ENCODE data around the gene CFAP299.

CFAP299 gene

GRCh38 chr4:80912350-80912749 lies 576.8 kb downstream of the CFAP299 start:
- H3K36me3 ChIP-seq (ENCODE audit: insufficient read depth, low read length): no peaks in the 10 kb centered on the region
- H3K9ac ChIP-seq (ENCODE audit: low read length): no peak overlapping the region
- H3K27ac ChIP-seq (ENCODE audit: low read depth, low read length): no peak overlapping the region
- no peak overlapping the region for H3K4me3 ChIP-seq (ENCODE audit: low read depth in 1 of 2, low read length in 2 of 2)
- no peaks in the 10 kb centered on the region for H3K27me3 ChIP-seq (ENCODE audit: control insufficient read depth in 1 of 2, insufficient read depth in 2 of 2, low read length in 2 of 2)
- no peaks in the 10 kb centered on the region for H3K4me1 ChIP-seq (ENCODE audit: insufficient read depth, low read length)
- no peaks in the 10 kb centered on the region for H3K9me3 ChIP-seq (ENCODE audit: low read length)

- no peaks in the 10 kb centered on the region for H3K27me3 ChIP-seq (ENCODE audit: control insufficient read depth in 1 of 2, insufficient read depth in 2 of 2, low read length in 2 of 2)
These were observed 577.9 kb downstream of the CFAP299 start for GRCh38 chr4:80913381-80913780.

DNA sequence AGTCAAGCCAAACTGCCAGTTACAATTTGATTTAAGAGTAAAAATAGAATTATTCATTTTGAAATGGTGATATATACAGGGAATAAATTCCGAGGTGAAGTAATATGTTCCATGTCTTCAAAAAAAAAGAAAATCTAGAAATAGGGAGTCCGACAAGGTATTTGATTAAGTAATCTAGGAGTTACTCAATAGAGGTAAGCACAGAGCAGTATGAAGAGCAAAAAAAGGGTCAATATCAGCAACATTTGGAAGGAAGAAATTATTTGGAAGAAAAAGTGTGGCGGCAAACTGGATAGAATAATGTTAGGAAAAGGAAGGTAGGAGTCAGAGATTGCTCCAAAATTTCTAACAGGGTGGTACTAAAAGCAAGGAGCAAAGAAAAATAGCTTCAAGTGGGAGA lies 581.2 kb downstream of the CFAP299 start:
- H3K4me1 ChIP-seq (ENCODE audit: insufficient read depth, low read length): no peaks in the 10 kb centered on the region
- no peak overlapping the region for H3K9ac ChIP-seq (ENCODE audit: low read length)
- no peaks in the 10 kb centered on the region for H3K9me3 ChIP-seq (ENCODE audit: low read length)
- no peaks in the 10 kb centered on the region for H3K27me3 ChIP-seq (ENCODE audit: control insufficient read depth in 1 of 2, insufficient read depth in 2 of 2, low read length in 2 of 2)
- no peak overlapping the region for H3K4me3 ChIP-seq (ENCODE audit: low read depth in 1 of 2, low read length in 2 of 2)
- H3K36me3 ChIP-seq (ENCODE audit: insufficient read depth, low read length): no peaks in the 10 kb centered on the region
- no peak overlapping the region for H3K27ac ChIP-seq (ENCODE audit: low read depth, low read length)

More at GRCh38 chr4:80913381-80913780, 577.9 kb downstream of the CFAP299 start:
- H3K9ac ChIP-seq (ENCODE audit: low read length): no peak overlapping the region
- H3K36me3 ChIP-seq (ENCODE audit: insufficient read depth, low read length): no peaks in the 10 kb centered on the region
- H3K27ac ChIP-seq (ENCODE audit: low read depth, low read length): no peak overlapping the region
- no peak overlapping the region for H3K4me3 ChIP-seq (ENCODE audit: low read depth in 1 of 2, low read length in 2 of 2)
- H3K9me3 ChIP-seq (ENCODE audit: low read length): no peaks in the 10 kb centered on the region
- H3K4me1 ChIP-seq (ENCODE audit: insufficient read depth, low read length): no peaks in the 10 kb centered on the region

- Histone ChIP-seq H3K4me3 (ENCODE audit: low read depth in 1 of 2, low read length in 2 of 2) (no peak overlapping the region), H3K4me1 (ENCODE audit: insufficient read depth, low read length) (no peaks in the 10 kb centered on the region), H3K9me3 (ENCODE audit: low read length) (no peaks in the 10 kb centered on the region), H3K27ac (ENCODE audit: low read depth, low read length) (no peak overlapping the region), H3K27me3 (ENCODE audit: control insufficient read depth in 1 of 2, insufficient read depth in 2 of 2, low read length in 2 of 2) (no peaks in the 10 kb centered on the region), H3K36me3 (ENCODE audit: insufficient read depth, low read length) (no peaks in the 10 kb centered on the region), H3K9ac (ENCODE audit: low read length) (no peak overlapping the region)
These were observed 582.5 kb downstream of the CFAP299 start for GRCh38 chr4:80918004-80918403.

DNA sequence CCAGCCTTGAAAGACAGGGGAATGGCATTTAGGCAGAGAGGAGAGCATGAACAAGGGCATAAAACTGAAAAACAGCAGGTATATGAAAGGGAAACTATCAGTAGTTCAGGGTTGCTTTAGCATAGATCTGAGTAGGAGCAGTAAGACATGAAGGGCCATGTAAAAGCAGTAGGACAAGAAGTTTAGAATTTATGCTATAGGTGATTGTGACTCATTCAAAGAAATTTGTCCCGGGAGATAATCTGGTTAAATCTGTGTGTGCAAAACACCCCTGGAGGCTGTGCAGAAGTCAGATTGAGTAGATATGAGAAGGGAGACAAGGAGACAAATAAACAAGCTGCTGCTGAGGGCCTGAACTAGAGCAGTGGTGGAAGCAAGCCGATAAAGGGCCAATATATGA lies 585.9 kb downstream of the CFAP299 start:
- Histone ChIP-seq H3K9ac (ENCODE audit: low read length) (no peak overlapping the region), H3K4me1 (ENCODE audit: insufficient read depth, low read length) (no peaks in the 10 kb centered on the region), H3K36me3 (ENCODE audit: insufficient read depth, low read length) (no peaks in the 10 kb centered on the region), H3K27me3 (ENCODE audit: control insufficient read depth in 1 of 2, insufficient read depth in 2 of 2, low read length in 2 of 2) (no peaks in the 10 kb centered on the region), H3K9me3 (ENCODE audit: low read length) (no peaks in the 10 kb centered on the region), H3K4me3 (ENCODE audit: low read depth in 1 of 2, low read length in 2 of 2) (no peak overlapping the region), H3K27ac (ENCODE audit: low read depth, low read length) (no peak overlapping the region)

DNA sequence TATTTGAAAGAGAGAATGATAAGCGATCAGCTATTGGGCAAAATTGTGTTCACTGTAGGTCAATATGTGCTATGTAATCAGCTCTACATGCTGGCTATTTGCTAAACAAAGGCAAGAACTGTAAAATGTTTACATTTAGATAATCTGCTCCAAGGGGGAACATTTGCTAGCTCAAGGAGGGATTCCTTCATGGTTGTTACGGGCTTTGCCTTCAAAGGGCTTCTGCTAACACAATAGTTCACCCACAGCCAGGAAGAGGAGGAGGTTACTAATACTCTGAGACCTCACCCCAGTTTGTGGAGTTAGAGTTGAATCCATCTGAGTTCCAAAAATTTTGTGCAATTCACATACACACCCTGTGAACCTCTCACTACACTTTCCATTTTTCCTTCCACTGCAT lies 587.4 kb downstream of the CFAP299 start:
- Histone ChIP-seq H3K4me1 (ENCODE audit: insufficient read depth, low read length) (no peaks in the 10 kb centered on the region), H3K9me3 (ENCODE audit: low read length) (no peaks in the 10 kb centered on the region), H3K9ac (ENCODE audit: low read length) (no peak overlapping the region), H3K27ac (ENCODE audit: low read depth, low read length) (no peak overlapping the region), H3K4me3 (ENCODE audit: low read depth in 1 of 2, low read length in 2 of 2) (no peak overlapping the region), H3K36me3 (ENCODE audit: insufficient read depth, low read length) (no peaks in the 10 kb centered on the region), H3K27me3 (ENCODE audit: control insufficient read depth in 1 of 2, insufficient read depth in 2 of 2, low read length in 2 of 2) (no peaks in the 10 kb centered on the region)

DNA sequence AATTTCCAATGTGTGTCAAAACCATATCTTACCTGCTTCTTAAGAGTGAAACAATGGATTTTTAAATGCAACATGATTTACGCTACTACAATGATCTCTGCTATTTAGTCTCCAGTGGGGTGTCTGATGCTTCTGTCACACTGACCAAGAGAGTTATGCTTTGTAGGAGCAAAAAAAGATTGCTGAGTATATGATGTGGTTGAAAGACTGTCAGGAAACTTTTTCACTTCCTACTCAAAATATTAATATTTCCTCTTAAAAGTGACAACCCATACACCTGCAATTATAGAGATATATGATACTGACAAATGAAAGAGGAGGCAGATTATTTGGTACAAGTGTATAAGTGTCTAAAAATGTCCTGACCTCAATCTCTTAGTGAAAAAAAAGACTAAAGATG lies 589.8 kb downstream of the CFAP299 start:
- Histone ChIP-seq H3K27ac (ENCODE audit: low read depth, low read length) (no peak overlapping the region), H3K36me3 (ENCODE audit: insufficient read depth, low read length) (no peaks in the 10 kb centered on the region), H3K27me3 (ENCODE audit: control insufficient read depth in 1 of 2, insufficient read depth in 2 of 2, low read length in 2 of 2) (no peaks in the 10 kb centered on the region), H3K9me3 (ENCODE audit: low read length) (no peaks in the 10 kb centered on the region), H3K9ac (ENCODE audit: low read length) (no peak overlapping the region), H3K4me3 (ENCODE audit: low read depth in 1 of 2, low read length in 2 of 2) (no peak overlapping the region), H3K4me1 (ENCODE audit: insufficient read depth, low read length) (no peaks in the 10 kb centered on the region)

DNA sequence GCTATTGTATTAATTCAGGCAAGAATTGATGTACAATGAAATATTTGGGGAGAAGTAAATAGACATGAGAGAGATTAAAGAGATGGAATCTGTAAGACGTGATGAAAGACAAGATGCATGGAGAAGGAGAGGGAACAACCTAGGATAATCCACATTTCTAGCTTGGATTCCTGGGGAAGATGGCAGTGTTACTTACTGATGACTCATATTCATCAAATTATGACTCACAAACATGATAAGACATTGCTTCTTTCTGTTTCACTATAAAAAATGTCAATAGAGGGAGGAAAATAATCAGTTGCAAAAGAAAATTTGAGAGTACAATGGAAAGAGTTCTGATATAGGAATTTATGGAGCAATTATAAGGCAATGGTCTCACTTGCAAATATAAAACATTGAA lies 590.9 kb downstream of the CFAP299 start:
- Histone ChIP-seq H3K4me3 (ENCODE audit: low read depth in 1 of 2, low read length in 2 of 2) (no peak overlapping the region), H3K27me3 (ENCODE audit: control insufficient read depth in 1 of 2, insufficient read depth in 2 of 2, low read length in 2 of 2) (no peaks in the 10 kb centered on the region), H3K9me3 (ENCODE audit: low read length) (no peaks in the 10 kb centered on the region), H3K36me3 (ENCODE audit: insufficient read depth, low read length) (no peaks in the 10 kb centered on the region), H3K27ac (ENCODE audit: low read depth, low read length) (no peak overlapping the region), H3K4me1 (ENCODE audit: insufficient read depth, low read length) (no peaks in the 10 kb centered on the region), H3K9ac (ENCODE audit: low read length) (no peak overlapping the region)

- Histone ChIP-seq H3K27ac (ENCODE audit: low read depth, low read length) (no peak overlapping the region), H3K4me1 (ENCODE audit: insufficient read depth, low read length) (no peaks in the 10 kb centered on the region), H3K9me3 (ENCODE audit: low read length) (no peaks in the 10 kb centered on the region), H3K36me3 (ENCODE audit: insufficient read depth, low read length) (no peaks in the 10 kb centered on the region), H3K9ac (ENCODE audit: low read length) (no peak overlapping the region), H3K4me3 (ENCODE audit: low read depth in 1 of 2, low read length in 2 of 2) (no peak overlapping the region), H3K27me3 (ENCODE audit: control insufficient read depth in 1 of 2, insufficient read depth in 2 of 2, low read length in 2 of 2) (no peaks in the 10 kb centered on the region)
These were observed 591.4 kb downstream of the CFAP299 start for GRCh38 chr4:80926891-80927290.

GRCh38 chr4:80927420-80927819 lies 591.9 kb downstream of the CFAP299 start:
- Histone ChIP-seq H3K4me3 (ENCODE audit: low read depth in 1 of 2, low read length in 2 of 2) (no peak overlapping the region), H3K9ac (ENCODE audit: low read length) (no peak overlapping the region), H3K36me3 (ENCODE audit: insufficient read depth, low read length) (no peaks in the 10 kb centered on the region), H3K27me3 (ENCODE audit: control insufficient read depth in 1 of 2, insufficient read depth in 2 of 2, low read length in 2 of 2) (no peaks in the 10 kb centered on the region), H3K4me1 (ENCODE audit: insufficient read depth, low read length) (no peaks in the 10 kb centered on the region), H3K27ac (ENCODE audit: low read depth, low read length) (no peak overlapping the region), H3K9me3 (ENCODE audit: low read length) (no peaks in the 10 kb centered on the region)

GRCh38 chr4:80931631-80932081 lies 596.1 kb downstream of the CFAP299 start:
- H3K36me3 ChIP-seq (ENCODE audit: insufficient read depth, low read length): no peaks in the 10 kb centered on the region
- no peak overlapping the region for H3K27ac ChIP-seq (ENCODE audit: low read depth, low read length)
- H3K4me3 ChIP-seq (ENCODE audit: low read depth in 1 of 2, low read length in 2 of 2): no peak overlapping the region
- no peak overlapping the region for H3K9ac ChIP-seq (ENCODE audit: low read length)
- no peaks in the 10 kb centered on the region for H3K4me1 ChIP-seq (ENCODE audit: insufficient read depth, low read length)
- H3K9me3 ChIP-seq (ENCODE audit: low read length): no peaks in the 10 kb centered on the region
- H3K27me3 ChIP-seq (ENCODE audit: control insufficient read depth in 1 of 2, insufficient read depth in 2 of 2, low read length in 2 of 2): no peaks in the 10 kb centered on the region

DNA sequence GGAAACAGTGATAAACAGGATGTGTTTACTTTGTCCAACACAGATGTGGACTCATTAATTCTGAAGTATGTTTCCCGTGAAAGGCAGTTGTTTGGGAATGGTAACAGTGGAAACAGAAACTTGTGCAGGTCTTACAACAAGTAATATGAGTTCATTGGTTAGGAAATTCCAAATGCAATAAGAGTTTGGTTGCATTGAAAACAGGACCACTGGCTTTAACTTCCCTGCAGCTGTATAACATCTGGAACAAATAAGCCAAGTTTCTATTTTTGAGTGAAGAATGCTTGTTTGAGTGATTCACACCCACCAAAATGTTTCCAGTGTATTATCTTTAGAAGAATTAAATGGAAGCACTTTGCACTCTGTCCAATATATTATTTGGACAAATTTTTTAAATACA lies 612.6 kb downstream of the CFAP299 start:
- H3K4me3 ChIP-seq (ENCODE audit: low read depth in 1 of 2, low read length in 2 of 2): no peak overlapping the region
- H3K27ac ChIP-seq (ENCODE audit: low read depth, low read length): no peak overlapping the region
- no peaks in the 10 kb centered on the region for H3K36me3 ChIP-seq (ENCODE audit: insufficient read depth, low read length)
- H3K4me1 ChIP-seq (ENCODE audit: insufficient read depth, low read length): no peaks in the 10 kb centered on the region
- H3K9me3 ChIP-seq (ENCODE audit: low read length): no peaks in the 10 kb centered on the region
- no peak overlapping the region for H3K9ac ChIP-seq (ENCODE audit: low read length)
- H3K27me3 ChIP-seq (ENCODE audit: control insufficient read depth in 1 of 2, insufficient read depth in 2 of 2, low read length in 2 of 2): no peaks in the 10 kb centered on the region
